Natural killer cell (primary cell): Measurements from ENCODE around the gene ACTR3. TPM values are rescaled to one million over a fixed set of nuclear protein-coding genes. Genes with fewer than 3 reads are reported as not detected.
A peak's percentile ranks its signal among the peaks of the same experiment; 100 is the strongest.

Experiments
- ATAC-seq, 3 donors: fragments of 150-1000 bp in 2 of 3; fragments of 200-7000 bp in 1 of 3; cut with Tn5 transposase; 1 replicate in 1 of 3; 2 replicates in 2 of 3; pipeline ENCODE4 v1.10.0; 2021; ENCODE audit warnings: mild to moderate bottlenecking in 2 of 3, moderate library complexity in 2 of 3
- DNase-seq, 2 donors: peaks; one replicate each; pipeline versions ENCODE4 v3.0.0 to v3.0.0-alpha.2; 2013 to 2021; ENCODE audit warnings: mixed read lengths in 1 of 2
- H3K27ac ChIP-seq: one replicate; pipeline ENCODE4 v1.5.1; 2013; ENCODE audit warnings: mild to moderate bottlenecking, low read length
- H3K27me3 ChIP-seq: one replicate; pipeline ENCODE4 v1.6.1; 2013; ENCODE audit warnings: low read length; ENCODE audit not compliant: control insufficient read depth, insufficient read depth
- H3K36me3 ChIP-seq: one replicate; pipeline ENCODE4 v1.6.1; 2013; ENCODE audit warnings: low read length; ENCODE audit not compliant: control insufficient read depth, insufficient read depth
- H3K4me1 ChIP-seq: one replicate; pipeline ENCODE4 v1.6.1; 2013; ENCODE audit warnings: low read length; ENCODE audit not compliant: control insufficient read depth, insufficient read depth
- H3K4me3 ChIP-seq: one replicate; pipeline ENCODE4 v1.5.1; 2013; ENCODE audit warnings: low read length
- H3K9me3 ChIP-seq: one replicate; pipeline ENCODE4 v1.6.1; 2013; ENCODE audit warnings: low read length; ENCODE audit not compliant: control insufficient read depth, insufficient read depth
- H3K27ac Mint-ChIP-seq, 2 donors: one replicate each; pipeline ENCODE4 v1.8.0; 2022; ENCODE audit warnings: mild to moderate bottlenecking in 2 of 2, mixed read lengths in 2 of 2, moderate library complexity in 1 of 2
- H3K27me3 Mint-ChIP-seq, 2 donors: one replicate each; pipeline ENCODE4 v1.8.0; 2022; ENCODE audit warnings: low read depth in 2 of 2, mixed read lengths in 2 of 2
- H3K36me3 Mint-ChIP-seq: one replicate; pipeline ENCODE4 v1.8.0; 2022; ENCODE audit warnings: mixed read lengths
- H3K4me1 Mint-ChIP-seq, 2 donors: one replicate each; pipeline ENCODE4 v1.8.0; 2022; ENCODE audit warnings: mixed read lengths in 2 of 2
- H3K4me3 Mint-ChIP-seq: one replicate; pipeline ENCODE4 v1.8.0; 2022; ENCODE audit warnings: mild to moderate bottlenecking, moderate library complexity, mixed read lengths
- H3K9me3 Mint-ChIP-seq, 2 donors: one replicate each; pipeline ENCODE4 v1.8.0; 2022; ENCODE audit warnings: mixed read lengths in 2 of 2
- CTCF ChIP-seq: fragments of 200-600 bp; IDR thresholded peaks from one replicate; pipeline ENCODE4 v1.8.0; 2022; ENCODE audit warnings: antibody characterized with exemption
- WGBS: methylation state at CpG from one replicate; pipeline ENCODE4 v1.1.7; 2013; ENCODE audit warnings: missing lambda C conversion rate; ENCODE audit not compliant: insufficient coverage; 5-methylcytosine and 5-hydroxymethylcytosine counted together
- intact Hi-C: fragments of 100-400 bp; cut with micrococcal nuclease; formaldehyde crosslinking; loops from one replicate; pipeline ENCODE4 v1.14.2; 2022
- total RNA-seq, 4 donors: library from RNA; stranded (reverse); fragments of 120-200 nt in 1 of 4; gene quantifications; one replicate each; pipeline versions ENCODE4 v1.2.3 to v1.2.4, GENCODE V29; 2013 to 2022

The ACTR3 gene
- total RNA-seq, 3 donors from 2014 or later (not counting 1 experiment from before 2014, with no cell fraction given) = 323 to 428 (median 352) TPM

DNA sequence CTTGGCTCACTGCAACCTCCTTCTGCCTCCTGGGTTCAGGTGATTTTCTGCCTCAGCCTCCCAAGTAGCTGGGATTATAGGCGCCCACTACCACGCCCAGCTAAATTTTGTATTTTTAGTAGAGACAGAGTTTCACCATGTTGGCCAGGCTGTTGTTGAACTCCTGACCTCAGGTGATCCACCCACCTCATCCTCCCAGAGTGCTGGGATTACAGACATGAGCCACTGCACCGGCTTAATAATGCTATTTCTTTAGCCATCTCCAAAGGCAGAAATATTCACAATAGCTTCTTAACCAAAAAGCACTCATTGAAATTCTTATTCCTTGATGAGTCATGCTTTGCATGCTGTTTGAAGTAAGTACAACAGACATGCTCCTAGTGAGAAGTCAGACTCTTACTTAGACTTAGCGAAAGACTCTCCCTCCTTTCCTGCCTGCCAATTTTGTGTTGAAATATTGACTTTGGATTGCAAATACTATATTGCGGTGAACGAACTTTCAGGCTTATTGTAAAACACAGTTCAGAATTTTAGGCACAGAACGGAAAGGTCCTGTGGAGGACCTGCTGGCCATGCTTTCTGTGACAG, 4.4 kb downstream of the ACTR3 start:
- DNase-seq (peak in 1 of 2 donors; percentile 38), ATAC-seq (no peak)
- Histone ChIP-seq H3K4me3 (no peak overlapping the region), H3K9me3 (no peaks in the 10 kb centered on the region), H3K36me3 (peaks cover 12% of the 10 kb centered on the region), H3K4me1 (peaks cover 30% of the 10 kb centered on the region), H3K27me3 (no peaks in the 10 kb centered on the region), H3K27ac (no peak overlapping the region)
- no peak for TF ChIP-seq CTCF
- Mint-ChIP-seq H3K4me3 (peak overlapping the region; percentile 100), H3K9me3 (no peaks in the 10 kb centered on the region), H3K27ac (peak overlapping the region; percentile 97 to 99), H3K36me3 (peaks cover 5% of the 10 kb centered on the region), H3K27me3 (no peaks in the 10 kb centered on the region), H3K4me1 (peaks cover 79 to 82% of the 10 kb centered on the region in 2 donors)
- 56% methylated on average over 5 of the region's 7 CpGs for WGBS
- intact Hi-C loops = loop anchor here (2.0 to 10.0 kb wide), 2 partner anchors 17 to 719 kb away; partner anchors contain the start of gene PSD4

DNA sequence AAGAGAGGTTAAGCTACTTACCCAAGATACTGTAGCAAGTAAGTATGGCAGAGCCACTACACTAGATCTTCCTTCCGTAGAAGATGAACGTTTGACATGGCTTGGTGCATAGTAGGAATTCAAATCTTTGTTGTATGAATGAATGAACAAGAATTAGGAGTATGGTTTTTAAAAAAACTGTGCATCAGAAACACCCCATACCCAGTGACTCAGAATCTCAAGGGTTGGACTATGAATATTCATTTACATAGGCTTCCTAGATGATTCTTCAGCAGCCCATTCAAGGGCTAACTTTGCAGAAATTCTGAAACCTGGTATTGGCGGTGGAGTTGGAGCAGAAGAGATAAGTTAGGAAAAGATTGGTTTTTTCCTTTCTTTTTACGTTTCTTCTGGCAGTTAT, 5.4 kb downstream of the ACTR3 start:
- intact Hi-C loops = loop anchor here (1.0 to 10.0 kb wide), 3 partner anchors 9 to 720 kb away; partner anchors contain the start of gene PSD4

DNA sequence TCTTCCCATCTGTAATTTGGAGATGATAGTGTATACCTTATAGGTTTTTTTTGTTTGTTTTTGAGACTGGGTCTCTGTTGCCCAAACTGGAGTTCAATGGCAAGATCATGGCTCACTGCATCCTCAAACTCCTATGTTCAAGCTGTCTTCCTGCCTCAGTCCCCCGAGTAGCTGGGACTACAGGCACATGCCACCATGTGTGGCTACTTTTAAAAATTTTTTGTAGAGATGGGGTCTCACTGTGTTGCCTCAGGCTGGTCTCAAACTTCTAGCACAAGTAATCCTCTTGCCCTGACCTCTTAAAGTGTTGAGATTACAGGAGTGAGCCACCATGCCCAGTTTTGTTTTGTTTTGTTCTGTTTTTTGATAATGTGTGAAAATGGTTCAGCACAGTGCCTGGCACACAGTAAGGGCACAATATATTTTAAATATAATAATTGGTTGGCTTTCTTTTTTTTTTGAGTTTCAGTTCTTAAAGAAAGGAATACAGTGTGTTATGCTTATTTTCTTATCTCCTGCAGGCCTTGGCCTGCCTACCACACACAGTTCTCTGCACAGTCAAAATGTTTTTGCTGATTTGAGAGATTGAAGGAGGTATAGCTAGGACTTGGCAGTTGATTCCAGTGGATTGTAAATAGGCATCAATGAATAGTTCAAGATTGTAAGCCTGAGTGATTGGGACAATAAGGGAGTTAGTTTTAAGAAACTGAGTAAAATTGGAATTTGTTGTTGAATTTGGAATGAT, 6.1 kb downstream of the ACTR3 start:
- H3K36me3 Mint-ChIP-seq = peaks cover 1% of the 10 kb centered on the region
- no peaks in the 10 kb centered on the region for H3K9me3 Mint-ChIP-seq
- WGBS = 22% methylated on average over 1 of the region's 1 CpG
- peak overlapping the region; percentile 97 to 99 for H3K27ac Mint-ChIP-seq
- Histone ChIP-seq H3K36me3 (peaks cover 13% of the 10 kb centered on the region), H3K27ac (no peak overlapping the region), H3K9me3 (no peaks in the 10 kb centered on the region), H3K4me3 (no peak overlapping the region), H3K27me3 (no peaks in the 10 kb centered on the region), H3K4me1 (peaks cover 33% of the 10 kb centered on the region)
- H3K4me1 Mint-ChIP-seq = peaks cover 92% of the 10 kb centered on the region in 2 donors
- ATAC-seq (peak in 1 of 3 donors; percentile 31), DNase-seq (no peak)
- no peaks in the 10 kb centered on the region for H3K27me3 Mint-ChIP-seq
- intact Hi-C loops = loop anchor here (1.0 to 10.0 kb wide), 3 partner anchors 8 to 721 kb away; partner anchors contain the start of gene PSD4
- no peak for TF ChIP-seq CTCF
- H3K4me3 Mint-ChIP-seq = peak overlapping the region; percentile 100

More for the DNA sequence above, 5.4 kb downstream of the ACTR3 start:
- Mint-ChIP-seq H3K27me3 (no peaks in the 10 kb centered on the region), H3K9me3 (no peaks in the 10 kb centered on the region), H3K27ac (peak overlapping the region; percentile 97 to 99), H3K36me3 (peaks cover 5% of the 10 kb centered on the region), H3K4me3 (peak overlapping the region; percentile 100), H3K4me1 (peaks cover 89% of the 10 kb centered on the region in 2 donors)
- peaks cover 13% of the 10 kb centered on the region for H3K36me3 ChIP-seq
- DNase-seq (no peak), ATAC-seq (peak in 1 of 3 donors; percentile 13)
- H3K4me3 ChIP-seq = no peak overlapping the region
- no peaks in the 10 kb centered on the region for H3K27me3 ChIP-seq
- H3K9me3 ChIP-seq = no peaks in the 10 kb centered on the region
- H3K27ac ChIP-seq = no peak overlapping the region
- TF ChIP-seq CTCF = no peak
- peaks cover 30% of the 10 kb centered on the region for H3K4me1 ChIP-seq
- 82% methylated on average over 1 of the region's 4 CpGs for WGBS
